NCI-H2171 (cell line): ENCODE data around the gene EPS15.
A peak's percentile ranks its signal among the peaks of the same experiment; 100 is the strongest.
"Not testable (repeated sequence)": the region's sequence is repeated elsewhere in the genome, so short reads cannot be mapped to it uniquely, and the experiment has no call there.

Source experiments
- DNase-seq: peaks from one replicate; lab custom pipeline; 2025; lab: John Stamatoyannopoulos, UW

Gene EPS15

DNA sequence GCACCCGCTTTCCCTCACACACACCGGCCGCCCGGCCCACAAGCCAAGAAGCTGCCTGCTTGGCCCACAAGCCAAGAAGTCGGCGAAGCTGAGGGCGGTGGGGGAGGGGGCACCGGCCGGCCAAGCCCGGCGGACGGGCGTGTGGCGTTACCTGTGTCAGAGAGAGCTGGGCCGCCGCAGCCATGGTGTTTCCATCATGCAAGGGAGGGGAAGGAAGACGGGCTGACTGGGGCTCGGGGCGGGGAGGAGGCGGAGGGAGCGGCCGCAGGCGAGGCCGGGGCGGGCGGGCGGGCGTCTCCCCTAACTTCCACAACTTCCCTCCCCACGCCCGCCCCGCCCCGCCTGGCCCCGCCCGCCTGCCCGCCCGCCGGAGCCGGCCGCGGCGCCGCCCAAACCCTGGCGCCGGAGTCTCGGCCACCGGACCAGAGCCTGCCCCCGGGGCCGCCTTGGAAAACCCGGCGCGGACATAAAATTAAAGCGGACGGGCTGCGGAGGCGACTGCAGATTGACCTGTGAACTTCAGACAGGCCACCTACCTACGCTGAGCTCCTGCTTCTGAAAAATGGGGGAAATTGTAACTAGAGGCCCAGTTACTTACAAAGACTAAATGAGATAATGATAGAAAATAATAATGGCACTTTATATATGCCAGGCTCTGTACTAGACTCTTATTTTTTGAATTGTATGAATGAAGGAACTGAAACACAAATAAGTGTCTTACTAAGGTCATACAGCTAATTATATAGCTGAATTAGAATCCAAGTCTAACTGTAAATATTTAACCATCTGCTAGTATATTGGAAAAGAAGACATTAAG lies at the start of gene EPS15:
TSS of gene EPS15 (minus strand) at position 219 of the 817 bp plus-strand sequence. CDS start at position 184, 35 bp downstream.
- peak; percentile 79 for DNase-seq

DNA sequence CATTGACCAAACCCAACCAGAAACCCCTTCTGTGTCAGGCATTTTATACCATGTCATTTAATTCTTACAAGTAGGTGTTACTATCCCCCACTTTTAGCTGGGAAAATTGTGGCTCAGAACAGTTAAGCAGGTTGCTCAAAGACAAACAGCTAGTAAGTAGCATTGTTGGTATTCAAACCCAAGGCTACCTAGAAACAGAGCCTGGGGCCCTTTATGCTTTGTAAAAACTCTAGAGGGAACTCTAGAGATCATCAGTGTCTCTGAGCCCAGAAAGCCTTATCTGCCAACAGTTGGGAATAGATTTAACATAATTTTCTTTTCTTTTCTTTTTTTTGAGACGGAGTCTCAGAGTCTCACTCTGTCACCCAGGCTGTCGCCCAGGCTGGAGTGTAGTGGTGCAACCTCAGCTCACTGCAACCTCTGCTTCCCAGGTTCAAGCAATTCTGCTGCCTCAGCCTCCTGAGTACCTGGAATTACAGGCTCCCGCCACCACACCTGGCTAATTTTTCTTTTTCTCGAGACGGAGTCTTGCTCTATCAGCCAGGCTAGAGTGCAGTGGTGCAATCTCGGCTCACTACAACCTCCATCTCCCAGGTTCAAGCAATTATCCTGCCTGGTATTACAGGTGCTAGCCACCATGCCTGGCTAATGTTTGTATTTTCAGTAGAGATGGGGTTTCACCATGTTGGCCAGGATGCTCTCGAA lies 49.3 kb upstream of the EPS15 start:
- no peak for DNase-seq

DNA sequence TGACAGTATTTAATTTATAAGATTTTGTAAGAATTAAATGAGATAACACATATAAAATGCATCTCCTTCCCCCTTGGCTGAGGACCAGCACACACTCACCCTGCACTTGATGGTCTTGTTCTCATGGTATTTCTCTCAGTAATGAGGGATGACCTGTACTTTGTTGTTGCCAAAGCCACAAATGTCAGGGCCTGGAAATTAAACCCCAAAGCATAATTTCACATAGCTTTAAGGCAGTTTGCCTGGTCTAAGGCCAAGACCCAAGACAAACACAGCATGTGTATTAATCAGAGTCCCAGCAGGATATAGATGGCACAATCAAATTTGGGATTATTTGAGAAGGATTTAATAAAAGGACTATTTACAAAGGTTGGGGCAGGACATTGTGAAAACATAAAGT lies 48.6 kb upstream of the EPS15 start:
- no peak for DNase-seq

DNA sequence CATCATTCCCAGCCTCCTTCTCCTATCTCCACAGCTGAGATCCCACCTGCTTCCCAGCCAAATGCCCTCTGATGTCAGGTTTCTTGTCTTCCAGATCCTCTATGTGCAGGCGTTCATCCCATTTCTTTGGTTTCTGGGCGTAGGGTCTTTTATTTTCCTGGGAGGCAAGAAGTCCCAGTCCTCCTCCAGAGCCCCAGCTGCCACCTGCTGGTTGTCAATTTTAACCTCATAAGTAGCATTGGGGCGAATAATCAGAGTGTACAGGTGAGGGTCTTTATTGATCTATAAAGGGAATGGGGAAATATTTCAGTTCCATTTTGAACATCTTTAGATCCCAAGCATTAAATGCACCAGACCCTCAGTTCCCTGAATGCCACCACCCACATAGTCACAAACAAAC lies 47.2 kb upstream of the EPS15 start:
- no peak for DNase-seq

DNA sequence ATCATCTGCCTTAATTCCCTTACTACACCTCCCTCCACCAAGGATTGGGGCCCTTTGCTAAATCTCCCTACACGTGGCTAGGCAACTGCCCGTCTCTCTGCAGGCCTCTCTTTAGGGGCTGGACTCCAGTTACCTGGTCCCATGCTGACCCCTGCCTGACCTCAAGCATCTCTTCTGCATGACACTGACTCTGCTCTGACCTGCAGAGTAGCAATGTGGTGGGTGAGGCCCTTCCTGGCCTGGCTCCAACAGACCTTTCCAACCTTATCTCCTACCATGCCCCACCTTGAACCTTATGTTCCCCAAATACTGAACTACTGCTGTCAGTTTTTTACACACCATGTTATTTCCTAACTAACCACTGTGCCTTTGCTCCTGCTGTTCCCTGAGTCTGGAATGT lies 45.9 kb upstream of the EPS15 start:
- DNase-seq = no peak

DNA sequence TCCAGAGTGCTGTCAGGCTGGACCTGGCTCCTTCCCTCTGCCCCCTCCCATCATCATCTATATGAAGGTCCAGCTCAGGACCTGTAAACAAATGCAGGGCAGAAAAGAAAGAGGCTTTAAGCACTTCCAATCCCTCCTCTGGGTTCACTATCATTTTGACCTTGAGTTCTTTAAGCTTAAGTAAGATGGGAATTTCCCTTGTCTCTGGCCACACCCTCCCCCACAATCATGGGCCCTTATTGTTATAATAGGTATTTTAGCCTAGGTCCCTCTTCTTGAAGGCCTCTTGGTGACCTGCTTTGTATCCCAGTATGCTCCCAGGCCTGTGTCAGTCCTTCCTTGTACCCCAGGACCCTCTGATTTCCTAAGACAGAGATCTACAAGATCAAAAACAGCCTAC lies 45.1 kb upstream of the EPS15 start:
- no peak for DNase-seq

DNA sequence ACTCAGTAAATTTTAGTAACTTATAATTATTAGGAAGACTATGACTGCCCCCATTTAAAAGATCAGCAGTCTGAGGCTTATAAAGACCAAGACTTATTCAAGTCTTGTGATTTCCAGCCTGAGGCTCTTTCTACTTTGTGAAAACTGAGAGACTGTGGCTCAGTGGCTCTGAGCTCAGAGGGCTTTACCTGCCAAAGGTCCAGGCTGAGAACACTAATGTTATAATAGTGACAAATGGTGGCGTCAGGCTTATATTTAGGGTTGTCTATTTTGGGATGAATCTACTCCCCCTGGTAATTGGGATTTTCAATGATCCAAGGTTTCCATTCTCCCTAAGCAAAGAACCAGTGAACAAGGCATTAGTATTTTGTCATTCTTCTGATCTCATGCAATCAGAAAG lies 42.6 kb upstream of the EPS15 start:
- DNase-seq = no peak

DNA sequence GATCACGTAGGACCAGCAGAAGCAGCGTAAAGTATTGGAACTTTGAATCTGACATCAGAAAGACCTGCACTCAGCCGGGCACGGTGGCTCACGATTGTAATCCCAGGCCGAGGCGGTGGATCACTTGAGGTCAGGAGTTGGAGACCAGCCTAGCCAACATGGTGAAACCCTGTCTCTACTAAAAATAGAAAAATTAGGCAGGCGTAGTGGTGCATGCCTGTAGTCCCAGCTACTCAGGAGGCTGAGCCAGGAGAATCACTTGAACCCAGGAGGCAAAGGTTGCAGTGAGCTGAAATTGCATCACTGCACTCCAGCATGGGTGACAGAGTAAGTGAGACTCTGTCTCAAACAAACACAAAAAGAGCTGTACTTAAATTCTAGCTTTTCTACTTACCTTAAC lies 41.8 kb upstream of the EPS15 start:
- not testable (repeated sequence) for DNase-seq

DNA sequence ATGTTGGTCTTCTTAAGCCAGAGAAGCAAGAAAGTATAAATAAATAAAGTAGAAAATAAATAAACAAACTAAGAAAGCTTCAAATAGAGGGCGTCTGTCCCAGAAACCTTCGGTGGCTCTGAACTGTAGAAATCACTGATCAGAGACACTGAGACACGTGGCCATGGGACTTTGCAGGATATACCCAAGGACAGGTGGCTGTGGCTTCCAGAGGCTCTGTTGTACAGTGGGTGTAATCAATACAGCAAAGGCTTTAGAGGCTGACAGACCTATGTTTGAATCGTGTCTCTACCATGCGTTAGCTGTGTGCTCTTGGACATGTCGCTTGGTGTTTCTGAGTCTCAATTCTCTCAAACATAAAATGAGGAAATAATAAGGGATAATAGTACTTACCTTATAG lies 41.0 kb upstream of the EPS15 start:
- no peak for DNase-seq

DNA sequence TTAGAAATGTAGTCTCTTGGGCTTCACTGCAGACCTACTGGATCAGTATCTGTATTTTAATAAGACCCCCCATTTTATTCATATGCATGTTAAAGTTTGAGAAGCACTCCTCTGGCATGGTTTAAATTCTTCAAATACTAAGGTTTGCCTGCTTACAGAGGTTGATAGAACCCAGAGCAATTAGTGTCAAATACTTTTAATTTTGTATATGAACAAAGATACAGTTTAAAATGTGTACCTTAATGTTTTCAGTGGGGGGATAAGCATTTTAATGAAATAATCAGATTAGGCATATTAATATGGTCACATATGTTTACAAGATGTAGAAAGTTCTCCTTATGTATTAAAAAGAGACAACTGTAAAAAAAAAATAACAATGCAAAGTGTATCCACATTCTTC lies 40.4 kb upstream of the EPS15 start:
- DNase-seq = no peak

DNA sequence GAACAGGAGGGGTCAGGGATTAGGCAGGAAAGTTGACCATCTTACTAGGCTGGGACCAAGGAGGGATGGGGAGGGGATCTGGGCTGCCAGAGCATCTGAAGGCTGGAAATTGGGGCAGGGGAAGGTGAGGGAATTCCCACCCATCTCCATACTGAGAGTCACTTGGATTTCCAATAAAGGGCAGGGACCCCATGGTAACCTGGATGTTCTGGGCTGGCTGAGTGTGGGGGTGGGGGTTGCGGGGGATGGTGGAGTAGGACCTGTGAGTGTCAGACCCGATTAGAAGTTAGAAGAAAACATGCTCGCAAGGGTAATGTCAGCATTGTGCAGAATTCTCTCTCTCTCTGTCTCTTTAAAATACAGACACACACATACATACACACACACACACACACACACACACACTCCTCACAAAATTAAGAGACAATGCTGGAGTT lies 40.0 kb upstream of the EPS15 start:
- no peak for DNase-seq

DNA sequence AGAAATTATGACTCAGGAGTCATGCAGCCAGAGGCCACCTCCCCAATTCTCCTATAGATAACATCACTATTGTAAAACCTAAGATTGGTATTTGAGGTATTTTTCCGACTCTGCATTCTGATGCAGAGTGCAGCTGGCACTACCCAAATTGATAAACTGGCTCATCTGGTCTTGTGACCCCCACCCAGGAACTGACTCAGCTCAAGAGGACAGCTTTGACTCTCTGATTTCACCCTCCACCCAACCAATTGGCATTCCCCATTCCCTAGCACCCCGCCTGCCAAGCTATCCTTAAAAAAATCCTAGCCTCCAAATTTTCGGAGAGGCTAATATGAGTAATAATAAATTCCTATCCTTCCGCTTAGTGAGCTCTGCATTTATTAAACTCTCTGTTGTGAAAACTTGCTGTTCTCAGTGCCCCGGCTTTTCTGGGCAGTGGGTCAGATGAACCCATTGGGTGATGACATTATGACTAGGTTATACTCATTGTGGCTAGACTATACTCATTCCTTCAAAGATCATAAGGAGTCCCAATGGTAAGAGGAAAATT lies 39.4 kb upstream of the EPS15 start:
- no peak for DNase-seq

DNA sequence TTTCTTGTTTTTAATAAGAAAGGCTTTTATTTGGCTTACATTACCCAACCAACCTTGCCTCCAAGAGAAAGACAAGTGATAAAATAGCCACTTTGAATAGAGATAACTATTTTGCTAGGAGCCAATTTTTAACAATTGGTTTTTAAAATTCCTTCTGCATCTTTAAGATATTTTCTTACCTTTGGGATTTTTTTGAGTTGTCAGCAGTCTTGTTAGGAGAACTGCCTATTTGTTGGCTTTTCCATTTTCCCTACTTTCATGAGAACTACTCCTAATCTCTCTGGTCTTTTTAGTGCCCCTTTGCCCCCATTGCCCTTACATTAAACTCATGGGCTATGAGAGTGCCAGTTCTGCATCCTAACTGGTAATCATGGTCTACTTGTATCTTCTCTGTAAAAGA lies 38.1 kb upstream of the EPS15 start:
- DNase-seq = no peak

DNA sequence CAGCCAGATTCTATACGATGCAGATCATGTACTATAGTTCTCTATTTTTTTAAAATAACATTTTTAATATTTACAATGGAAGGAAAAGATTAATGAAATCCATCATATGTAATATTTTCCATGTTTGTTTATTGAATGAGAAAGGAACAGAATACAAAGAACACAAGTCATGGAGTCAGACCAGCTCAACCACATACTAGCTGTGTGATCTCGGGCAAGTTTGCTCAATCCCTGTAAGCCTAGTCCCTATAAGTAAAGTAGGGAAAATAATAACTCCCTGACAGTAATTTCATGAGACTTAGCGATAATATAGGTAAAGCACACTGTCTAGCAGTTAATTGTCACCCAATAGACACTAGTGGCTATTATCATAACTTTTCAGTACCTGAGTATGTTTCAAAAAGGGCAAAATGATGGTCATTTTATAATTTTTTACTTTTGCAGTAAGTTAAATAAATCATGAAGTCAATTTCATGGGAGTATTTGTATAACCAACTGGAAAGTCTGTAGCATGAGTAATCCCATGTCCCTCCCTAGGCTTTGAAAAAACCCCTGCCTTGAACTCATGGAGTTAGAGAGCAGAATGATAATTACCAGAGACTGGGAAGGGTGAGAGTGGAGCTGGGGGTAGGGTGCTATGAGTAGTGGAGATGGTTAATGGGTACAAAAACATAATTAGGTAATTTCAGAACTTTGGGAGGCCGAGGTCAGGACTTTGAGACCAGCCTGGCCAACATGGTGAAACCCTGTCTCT lies 37.0 kb upstream of the EPS15 start:
- DNase-seq = no peak

DNA sequence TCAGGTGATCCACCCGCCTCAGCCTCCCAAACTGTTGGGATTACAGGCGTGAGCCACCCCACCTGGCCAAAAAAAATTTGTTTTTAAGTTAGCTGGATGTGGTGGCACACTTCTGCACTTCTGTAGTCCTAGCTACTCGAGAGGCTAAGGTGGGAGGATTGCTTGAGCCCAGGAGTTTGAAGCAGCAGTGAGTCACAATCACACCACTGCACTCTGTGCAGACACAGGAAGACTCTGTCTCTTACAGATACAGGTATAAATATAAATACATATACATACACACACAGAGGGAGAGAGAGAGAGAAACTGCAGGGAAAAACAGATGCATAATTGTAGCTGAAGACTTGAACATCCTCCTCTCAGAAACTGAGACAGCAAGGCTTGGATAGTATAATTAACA lies 34.8 kb upstream of the EPS15 start:
- no peak for DNase-seq

DNA sequence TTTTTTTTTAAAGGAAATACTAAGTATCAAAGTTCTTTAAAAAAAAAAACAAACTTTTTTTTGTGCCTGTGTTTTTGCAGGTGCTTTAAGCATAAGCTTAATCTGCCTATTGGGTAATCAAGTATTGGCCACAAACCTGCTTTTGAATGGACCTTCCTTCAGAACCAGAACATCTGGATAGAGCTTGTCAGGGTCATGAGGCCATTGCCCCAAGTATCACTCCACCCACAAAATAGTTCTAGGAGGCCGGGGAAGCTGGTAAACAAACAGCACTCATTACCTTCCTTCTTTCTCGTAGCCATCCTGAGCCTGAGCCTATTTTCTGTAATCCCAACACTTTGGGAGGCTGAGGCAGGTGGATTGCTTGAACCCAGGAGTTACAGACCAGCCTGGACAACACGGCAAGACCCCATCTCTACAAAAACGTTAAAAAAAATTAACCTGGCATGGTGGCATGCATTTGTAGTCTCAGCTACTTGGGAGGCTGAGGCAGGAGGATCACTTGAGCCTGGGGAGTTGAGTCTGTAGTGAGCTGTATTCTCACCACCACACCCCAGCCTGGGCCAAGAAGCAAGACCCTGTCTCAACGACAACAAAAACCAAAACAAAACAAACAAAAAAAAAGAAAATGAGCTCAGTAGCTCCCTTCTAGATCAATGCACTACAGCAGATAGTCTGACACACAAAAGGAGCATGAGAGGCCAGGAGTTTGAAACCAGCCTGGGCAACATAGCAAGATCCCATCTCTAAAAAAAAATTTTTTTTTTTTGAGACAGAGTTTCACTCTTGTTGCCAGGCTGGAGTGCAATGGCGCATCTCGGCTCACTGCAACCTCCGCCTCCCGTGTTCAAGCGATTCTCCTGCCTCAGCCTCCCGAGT lies 34.1 kb upstream of the EPS15 start:
- DNase-seq = no peak

DNA sequence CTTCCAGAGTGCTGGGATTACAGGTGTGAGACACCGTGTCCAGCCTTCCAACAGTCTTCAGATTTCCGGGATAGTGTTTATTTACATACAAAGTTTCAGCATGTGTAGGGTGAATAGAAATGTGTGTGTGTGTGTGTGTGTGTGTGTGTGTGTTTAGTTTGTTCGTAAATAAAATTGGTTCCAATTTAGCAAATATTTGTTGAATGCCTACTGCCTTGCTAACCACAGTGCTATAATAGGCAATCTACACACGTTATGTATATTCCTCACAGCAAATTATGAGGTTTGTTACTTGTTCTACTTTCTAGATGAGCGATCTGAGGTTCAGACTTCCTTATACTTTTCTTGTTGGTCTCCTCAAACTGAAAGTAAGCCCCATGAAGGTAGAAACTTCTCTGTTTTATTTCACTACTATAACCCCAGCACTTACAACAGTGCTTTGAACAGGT lies 32.8 kb upstream of the EPS15 start:
- no peak for DNase-seq

DNA sequence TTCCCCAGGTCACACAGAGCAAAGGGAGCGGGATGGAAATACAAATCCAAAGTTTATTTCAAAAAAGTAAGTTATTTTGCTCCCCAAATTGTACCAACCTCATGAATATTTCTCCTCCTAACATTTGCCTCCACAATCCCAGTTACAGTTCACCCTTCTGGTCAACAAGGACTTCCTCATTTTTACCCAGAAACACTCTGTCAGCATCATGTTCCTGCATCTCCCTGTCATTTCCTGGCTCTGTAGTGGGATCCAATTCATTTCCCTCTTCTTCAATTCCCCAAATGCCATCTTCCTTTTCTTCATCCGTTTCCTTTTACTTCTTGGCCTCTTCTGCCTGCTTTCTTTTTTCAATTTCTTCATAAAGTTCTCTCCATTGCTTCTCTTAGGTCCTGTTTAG lies 32.0 kb upstream of the EPS15 start:
- no peak for DNase-seq

DNA sequence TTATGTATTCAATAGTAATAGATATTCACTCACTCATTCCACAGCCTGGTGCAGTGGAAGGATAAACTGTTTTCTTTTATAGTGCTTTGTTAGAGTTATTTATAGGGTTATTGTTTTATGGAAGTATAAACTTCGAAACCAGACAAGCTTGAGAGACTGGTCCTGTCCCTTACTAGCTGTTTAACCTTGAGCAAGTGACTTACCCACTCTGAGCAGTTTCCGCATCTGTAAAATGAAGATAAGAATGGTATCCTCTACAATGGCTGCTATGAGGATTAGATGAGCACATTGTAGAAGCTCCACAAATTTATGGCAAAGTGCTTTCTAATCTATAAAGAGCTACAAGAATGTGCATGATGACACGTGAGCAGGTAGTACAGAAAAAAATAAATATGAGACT lies 30.8 kb upstream of the EPS15 start:
- no peak for DNase-seq

DNA sequence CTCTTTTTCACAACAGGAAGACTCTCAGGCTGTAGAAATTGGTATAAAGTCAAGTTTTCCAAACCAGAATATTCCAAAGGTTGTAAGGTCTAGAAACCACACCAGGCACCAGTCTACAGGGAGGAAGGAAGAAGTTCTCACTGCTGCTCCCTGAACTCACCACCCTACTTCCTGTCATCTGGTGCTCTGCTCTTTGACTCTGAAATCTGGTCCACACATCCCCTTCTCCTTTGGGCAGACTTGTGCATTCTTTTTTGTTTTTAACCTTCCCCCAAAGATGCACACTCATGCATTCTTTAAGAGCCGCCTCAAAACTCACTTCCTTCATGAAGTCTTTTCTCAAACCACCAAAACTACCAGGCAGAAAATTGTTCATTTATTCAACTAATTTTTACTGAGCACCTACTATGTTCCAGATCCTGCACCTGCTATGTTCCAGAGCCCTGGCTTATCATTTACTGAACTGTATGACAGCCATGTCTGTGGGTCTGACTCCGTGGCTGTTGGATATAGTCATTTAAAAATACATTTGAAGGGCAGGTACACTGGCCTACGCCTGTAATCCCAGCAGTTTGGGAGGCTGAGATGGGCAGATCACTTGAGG lies 30.1 kb upstream of the EPS15 start:
- no peak for DNase-seq

DNA sequence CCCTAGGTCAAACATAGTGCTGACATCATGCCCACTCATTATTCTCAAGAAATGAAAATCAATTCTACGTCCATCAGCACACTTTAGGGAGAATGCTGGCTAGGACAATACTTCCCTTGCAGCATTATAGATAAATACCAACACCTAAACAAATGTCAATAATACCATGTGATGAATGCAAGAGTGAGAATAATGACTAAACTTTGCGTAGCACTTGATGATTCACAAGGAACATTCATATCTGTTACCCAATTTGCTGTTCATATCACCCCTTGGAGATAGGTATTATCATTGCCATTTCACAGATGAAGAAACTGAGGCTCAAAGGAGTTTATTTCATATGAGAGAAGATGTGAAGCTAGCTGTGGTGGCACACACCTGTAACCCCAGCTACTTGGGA lies 24.8 kb upstream of the EPS15 start:
- no peak for DNase-seq
